HUDEP-2 (cell line): ENCODE measurements around the gene DLGAP5.

Experiments
- DNase-seq, 76 experiments: peaks; one replicate each; lab custom pipeline; 2025; ENCODE audit not compliant: unreplicated experiment in 76 of 76; lab: John Stamatoyannopoulos, UW

The DLGAP5 gene

GRCh38 chr14:55131370-55132137, 59.8 kb downstream of the DLGAP5 start:
- DNase-seq, result peak in 22 of 76 experiments; percentile 10 to 56 (median 25)

GRCh38 chr14:55130196-55130550, 61.2 kb downstream of the DLGAP5 start:
- DNase-seq, result no peak

- DNase-seq, result peak in 19 of 76 experiments; percentile 18 to 52 (median 33)
Measured at GRCh38 chr14:55129428-55130195, 61.8 kb downstream of the DLGAP5 start.

- peak in 58 of 76 experiments; percentile 25 to 80 (median 54) for DNase-seq
Measured at GRCh38 chr14:55129086-55129427, 62.3 kb downstream of the DLGAP5 start, which contains the start of gene LGALS3. LGALS3 (plus strand) TSS chr14:55129252; CDS start chr14:55137374, 8,122 bp downstream.

GRCh38 chr14:55128386-55129085, 62.8 kb downstream of the DLGAP5 start:
- no peak for DNase-seq

- DNase-seq, result no peak
Measured at GRCh38 chr14:55127460-55127951, 63.9 kb downstream of the DLGAP5 start.

- no peak for DNase-seq
Measured at GRCh38 chr14:55126932-55127459, 64.4 kb downstream of the DLGAP5 start.

GRCh38 chr14:55126034-55126433, 65.4 kb downstream of the DLGAP5 start:
- DNase-seq, result no peak

GRCh38 chr14:55125403-55125802, 66.0 kb downstream of the DLGAP5 start:
- DNase-seq, result peak in 32 of 76 experiments; percentile 11 to 56 (median 35)

- peak in 24 of 76 experiments; percentile 11 to 66 (median 32) for DNase-seq
Measured at GRCh38 chr14:55124774-55125386, 66.5 kb downstream of the DLGAP5 start.

- DNase-seq, result no peak
Measured at GRCh38 chr14:55123852-55124639, 67.3 kb downstream of the DLGAP5 start.

- peak in 5 of 76 experiments; percentile 12 to 49 (median 35) for DNase-seq
Measured at GRCh38 chr14:55123101-55123500, 68.3 kb downstream of the DLGAP5 start.

GRCh38 chr14:55122440-55122986, 68.9 kb downstream of the DLGAP5 start:
- peak in 75 of 76 experiments; percentile 36 to 98 (median 93) for DNase-seq

- peak in 9 of 76 experiments; percentile 9 to 44 (median 32) for DNase-seq
Measured at GRCh38 chr14:55121628-55122439, 69.6 kb downstream of the DLGAP5 start.

- DNase-seq, result peak in 71 of 76 experiments; percentile 19 to 84 (median 56)
Measured at GRCh38 chr14:55120571-55121495, 70.6 kb downstream of the DLGAP5 start.

- no peak for DNase-seq
Measured at GRCh38 chr14:55118761-55119160, 72.6 kb downstream of the DLGAP5 start.

GRCh38 chr14:55117803-55118441, 73.5 kb downstream of the DLGAP5 start:
- peak in 54 of 76 experiments; percentile 12 to 63 (median 30) for DNase-seq
